Neural crest cell (in vitro differentiated cells): ENCODE measurements around the gene TMEM38B. TPM values are rescaled to one million over a fixed set of nuclear protein-coding genes. Genes with fewer than 3 reads are reported as not detected.
"Not testable (repeated sequence)": the region's sequence is repeated elsewhere in the genome, so short reads cannot be mapped to it uniquely, and the experiment has no call there.

Source experiments
- DNase-seq: peaks from one replicate; pipeline ENCODE4 v3.0.0; 2021; ENCODE audit warnings: low read depth, mixed read lengths, low spot score
- H3K27ac Mint-ChIP-seq: one replicate; pipeline ENCODE4 v1.8.0; 2021; ENCODE audit warnings: mild to moderate bottlenecking, mixed read lengths; ENCODE audit not compliant: unreplicated experiment
- H3K27me3 Mint-ChIP-seq: 2 replicates; pipeline ENCODE4 v1.8.0; 2021; ENCODE audit warnings: low read depth, mild to moderate bottlenecking, mixed read lengths
- H3K36me3 Mint-ChIP-seq: 2 replicates; pipeline ENCODE4 v1.8.0; 2021; ENCODE audit warnings: low read depth, mild to moderate bottlenecking, mixed read lengths
- H3K4me1 Mint-ChIP-seq: 2 replicates; pipeline ENCODE4 v1.8.0; 2021; ENCODE audit warnings: mixed read lengths
- H3K4me3 Mint-ChIP-seq: one replicate; pipeline ENCODE4 v1.8.0; 2021; ENCODE audit warnings: mild to moderate bottlenecking, mixed read lengths
- H3K9me3 Mint-ChIP-seq: 2 replicates; pipeline ENCODE4 v1.8.0; 2021; ENCODE audit warnings: mixed read lengths
- total RNA-seq: library from RNA; stranded (reverse); gene quantifications from 2 replicates; pipeline ENCODE4 v1.2.1, GENCODE V29; 2021
- TF ChIP-seq, protein P1 (sequence below): fragments of 200-600 bp; sonication (generic); conservative IDR thresholded peaks from 2 replicates; pipeline ENCODE4 v1.5.0; 2021; ENCODE audit warnings: antibody characterized with exemption, mild to moderate bottlenecking

Gene TMEM38B
- total RNA-seq, 1 donor from 2014 or later = 34.1 TPM

GRCh38 chr9:105716146-105716545, 21.8 kb downstream of the TMEM38B start:
- H3K27ac Mint-ChIP-seq = no peak overlapping the region
- peaks cover 14% of the 10 kb centered on the region for H3K36me3 Mint-ChIP-seq
- no peak for DNase-seq
- no peak overlapping the region for H3K4me3 Mint-ChIP-seq
- H3K9me3 Mint-ChIP-seq = no peaks in the 10 kb centered on the region
- peaks cover 3% of the 10 kb centered on the region for H3K4me1 Mint-ChIP-seq
- no peaks in the 10 kb centered on the region for H3K27me3 Mint-ChIP-seq
- TF ChIP-seq, protein P1, sequence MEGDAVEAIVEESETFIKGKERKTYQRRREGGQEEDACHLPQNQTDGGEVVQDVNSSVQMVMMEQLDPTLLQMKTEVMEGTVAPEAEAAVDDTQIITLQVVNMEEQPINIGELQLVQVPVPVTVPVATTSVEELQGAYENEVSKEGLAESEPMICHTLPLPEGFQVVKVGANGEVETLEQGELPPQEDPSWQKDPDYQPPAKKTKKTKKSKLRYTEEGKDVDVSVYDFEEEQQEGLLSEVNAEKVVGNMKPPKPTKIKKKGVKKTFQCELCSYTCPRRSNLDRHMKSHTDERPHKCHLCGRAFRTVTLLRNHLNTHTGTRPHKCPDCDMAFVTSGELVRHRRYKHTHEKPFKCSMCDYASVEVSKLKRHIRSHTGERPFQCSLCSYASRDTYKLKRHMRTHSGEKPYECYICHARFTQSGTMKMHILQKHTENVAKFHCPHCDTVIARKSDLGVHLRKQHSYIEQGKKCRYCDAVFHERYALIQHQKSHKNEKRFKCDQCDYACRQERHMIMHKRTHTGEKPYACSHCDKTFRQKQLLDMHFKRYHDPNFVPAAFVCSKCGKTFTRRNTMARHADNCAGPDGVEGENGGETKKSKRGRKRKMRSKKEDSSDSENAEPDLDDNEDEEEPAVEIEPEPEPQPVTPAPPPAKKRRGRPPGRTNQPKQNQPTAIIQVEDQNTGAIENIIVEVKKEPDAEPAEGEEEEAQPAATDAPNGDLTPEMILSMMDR = no peak

- peaks cover 3% of the 10 kb centered on the region for H3K4me1 Mint-ChIP-seq
- no peaks in the 10 kb centered on the region for H3K9me3 Mint-ChIP-seq
- H3K36me3 Mint-ChIP-seq = peaks cover 8% of the 10 kb centered on the region
- TF ChIP-seq, protein P1 = no peak
- no peak overlapping the region for H3K27ac Mint-ChIP-seq
- H3K27me3 Mint-ChIP-seq = no peaks in the 10 kb centered on the region
- DNase-seq = no peak
- H3K4me3 Mint-ChIP-seq = no peak overlapping the region
Measured at GRCh38 chr9:105722099-105722498, 27.8 kb downstream of the TMEM38B start.

GRCh38 chr9:105725370-105725769, 31.0 kb downstream of the TMEM38B start:
- Mint-ChIP-seq H3K27me3 (no peaks in the 10 kb centered on the region), H3K27ac (no peak overlapping the region), H3K4me3 (no peak overlapping the region)

GRCh38 chr9:105728230-105728629, 33.9 kb downstream of the TMEM38B start:
- not testable (repeated sequence) for DNase-seq, H3K4me3 Mint-ChIP-seq, H3K27me3 Mint-ChIP-seq, H3K4me1 Mint-ChIP-seq, H3K27ac Mint-ChIP-seq
- Mint-ChIP-seq H3K9me3 (peaks cover 13% of the 10 kb centered on the region), H3K36me3 (peaks cover 49% of the 10 kb centered on the region)

More at GRCh38 chr9:105725370-105725769, 31.0 kb downstream of the TMEM38B start:
- Mint-ChIP-seq H3K36me3 (peaks cover 29% of the 10 kb centered on the region), H3K4me1 (peaks cover 3% of the 10 kb centered on the region), H3K9me3 (peaks cover 6% of the 10 kb centered on the region)
- DNase-seq = no peak
- TF ChIP-seq, protein P1 = no peak

DNA sequence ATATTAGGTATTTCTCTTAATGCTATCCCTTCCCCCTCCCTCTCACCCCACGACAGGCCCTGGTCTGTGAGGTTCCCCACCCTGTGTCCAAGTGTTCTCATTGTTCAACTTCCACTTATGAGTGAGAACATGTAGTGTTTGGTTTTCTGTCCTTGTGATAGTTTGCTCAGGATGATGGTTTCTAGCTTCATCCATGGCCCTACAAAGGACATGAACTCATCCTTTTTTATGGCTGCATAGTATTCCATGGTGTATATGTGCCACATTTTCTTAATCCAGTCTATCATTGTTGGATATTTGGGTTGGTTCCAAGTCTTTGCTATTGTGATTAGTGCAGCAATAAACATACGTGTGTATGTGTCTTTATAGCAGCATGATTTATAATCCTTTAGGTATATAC, 37.1 kb downstream of the TMEM38B start:
- not testable (repeated sequence) for H3K27ac Mint-ChIP-seq, H3K4me3 Mint-ChIP-seq, H3K4me1 Mint-ChIP-seq, DNase-seq, H3K27me3 Mint-ChIP-seq
- Mint-ChIP-seq H3K36me3 (peaks cover 70% of the 10 kb centered on the region), H3K9me3 (peaks cover 30% of the 10 kb centered on the region)

- Mint-ChIP-seq H3K27me3 (no peaks in the 10 kb centered on the region), H3K4me1 (no peaks in the 10 kb centered on the region), H3K4me3 (no peak overlapping the region), H3K36me3 (peaks cover 71% of the 10 kb centered on the region), H3K27ac (no peak overlapping the region), H3K9me3 (peaks cover 28% of the 10 kb centered on the region)
- no peak for DNase-seq
- TF ChIP-seq, protein P1 = no peak
Measured at GRCh38 chr9:105735366-105735765, 41.0 kb downstream of the TMEM38B start.

- TF ChIP-seq, protein P1 = no peak
- DNase-seq = no peak
- Mint-ChIP-seq H3K9me3 (peaks cover 28% of the 10 kb centered on the region), H3K27me3 (no peaks in the 10 kb centered on the region), H3K36me3 (peaks cover 65% of the 10 kb centered on the region), H3K27ac (no peak overlapping the region), H3K4me1 (no peaks in the 10 kb centered on the region), H3K4me3 (no peak overlapping the region)
Measured at GRCh38 chr9:105737205-105737604, 42.9 kb downstream of the TMEM38B start.
